Measurements from ENCODE around the gene ADAP2.

- TF ChIP-seq CTCF (tag by site-specific recombination; IDR thresholded peaks at IDR 0.05), result no peak
- no peak for TF ChIP-seq ZNF791 (tag by site-specific recombination; IDR thresholded peaks at IDR 0.05)
- no peak for TF ChIP-seq REST (tag by site-specific recombination; IDR thresholded peaks at IDR 0.05)
- TF ChIP-seq PBX3 (CRISPR knock-in tag; IDR thresholded peaks at IDR 0.05), result no peak
- TF ChIP-seq REPIN1 (tag by site-specific recombination; IDR thresholded peaks at IDR 0.05; ENCODE audit: low read depth), result no peak
- no peak for TF ChIP-seq ZNF837 (tag by site-specific recombination; IDR thresholded peaks at IDR 0.05)
- TF ChIP-seq ZNF843 (tag by site-specific recombination; IDR thresholded peaks at IDR 0.05), result no peak
- TF ChIP-seq HOXC10 (CRISPR knock-in tag; IDR thresholded peaks at IDR 0.05), result no peak
- no peak for TF ChIP-seq ZNF350 (tag by site-specific recombination; IDR thresholded peaks at IDR 0.05)
- TF ChIP-seq PRDM1 (tag by site-specific recombination; IDR thresholded peaks at IDR 0.05), result no peak
- no peak for TF ChIP-seq ZNF645 (tag by site-specific recombination; IDR thresholded peaks at IDR 0.05)
- no peak for TF ChIP-seq PRDM4 (tag by site-specific recombination; IDR thresholded peaks at IDR 0.05)
- no peak for TF ChIP-seq PRDM10 (tag by site-specific recombination; IDR thresholded peaks at IDR 0.05)
These were observed 75.5 kb downstream of the ADAP2 start for GRCh38 chr17:30997270-30997669.
